ENCODE results near the gene TOMM40. TPM values are rescaled to one million over a fixed set of nuclear protein-coding genes. Genes with fewer than 3 reads are reported as not detected.

The TOMM40 gene
- total and polyA plus RNA-seq, 2 of the 13 experiments (the other 11 are each of a cell fraction or from before 2014, with no cell fraction given): 72.0 to 110 TPM

- TF ChIP-seq ZBTB8A (CRISPR knock-in tag; IDR thresholded peaks at IDR 0.05; ENCODE audit: borderline replicate concordance, low read depth) (no peak), MIER3 (CRISPR knock-in tag; IDR thresholded peaks at IDR 0.05; ENCODE audit: borderline replicate concordance) (peak; percentile 95; the same call in 1 of the 2 replicates), WIZ (CRISPR knock-in tag; IDR thresholded peaks at IDR 0.05) (no peak), DBP (CRISPR knock-in tag; IDR thresholded peaks at IDR 0.05; ENCODE audit: not compliant biosample characterization) (no peak), ZKSCAN5 (CRISPR knock-in tag; IDR thresholded peaks at IDR 0.05) (no peak), TARDBP (CRISPR knock-in tag; IDR thresholded peaks at IDR 0.05) (peak; percentile 97), TMF1 (CRISPR knock-in tag; IDR thresholded peaks at IDR 0.05; ENCODE audit: low read depth) (no peak), ZBTB42 (CRISPR knock-in tag; IDR thresholded peaks at IDR 0.05) (no peak; the same call in 1 of the 2 replicates), FIP1L1 (IDR thresholded peaks at IDR 0.05; ENCODE audit: borderline replicate concordance, insufficient read depth, low read depth, low read length) (no peak), ZNF674 (CRISPR knock-in tag; IDR thresholded peaks at IDR 0.05; ENCODE audit: low read depth) (no peak), AHDC1 (CRISPR knock-in tag; IDR thresholded peaks at IDR 0.05; ENCODE audit: borderline replicate concordance) (peak; percentile 92), GTF2F1 (IDR thresholded peaks at IDR 0.05; ENCODE audit: low read length) (no peak), MAFG (CRISPR knock-in tag; IDR thresholded peaks at IDR 0.05) (no peak), ZNF496 (CRISPR knock-in tag; IDR thresholded peaks at IDR 0.05; ENCODE audit: insufficient replicate concordance) (no peak), ZNF3 (CRISPR knock-in tag; IDR thresholded peaks at IDR 0.05) (no peak), ZNF777 (CRISPR knock-in tag; IDR thresholded peaks at IDR 0.05) (no peak), ZNF567 (CRISPR knock-in tag; IDR thresholded peaks at IDR 0.05; ENCODE audit: borderline replicate concordance) (peak; percentile 61; the same call in 1 of the 2 replicates), GABPA (IDR thresholded peaks at IDR 0.05; ENCODE audit: low read depth, low read length) (no peak), GABPA (CRISPR knock-in tag; IDR thresholded peaks at IDR 0.05; ENCODE audit: low read depth) (peak; percentile 60; the same call in 1 of the 2 replicates), YY1 (IDR thresholded peaks at IDR 0.05; ENCODE audit: insufficient read depth, insufficient replicate concordance, low read depth, low read length) (peak; percentile 55), SNAI1 (CRISPR knock-in tag; IDR thresholded peaks at IDR 0.05; ENCODE audit: borderline replicate concordance) (no peak), MXD4 (CRISPR knock-in tag; IDR thresholded peaks at IDR 0.05) (peak; percentile 84), MEIS1 (CRISPR knock-in tag; IDR thresholded peaks at IDR 0.05; ENCODE audit: borderline replicate concordance) (no peak), CBFB (CRISPR knock-in tag; IDR thresholded peaks at IDR 0.05) (peak; percentile 85), CAMTA2 (CRISPR knock-in tag; IDR thresholded peaks at IDR 0.05; ENCODE audit: borderline replicate concordance) (no peak), SP140L (CRISPR knock-in tag; IDR thresholded peaks at IDR 0.05; ENCODE audit: borderline replicate concordance) (no peak), ZNF121 (CRISPR knock-in tag; IDR thresholded peaks at IDR 0.05) (peak; percentile 78; the same call in 1 of the 2 replicates)
Measured at GRCh38 chr19:44924243-44924725, 33.2 kb downstream of the TOMM40 start (continued).

All from HepG2 (cell line).